NCI-H2029 (cell line): Measurements from ENCODE around the gene ST3GAL4.

Experiments used
- DNase-seq: peaks from one replicate; lab custom pipeline; 2025; lab: John Stamatoyannopoulos, UW

The ST3GAL4 gene

DNA sequence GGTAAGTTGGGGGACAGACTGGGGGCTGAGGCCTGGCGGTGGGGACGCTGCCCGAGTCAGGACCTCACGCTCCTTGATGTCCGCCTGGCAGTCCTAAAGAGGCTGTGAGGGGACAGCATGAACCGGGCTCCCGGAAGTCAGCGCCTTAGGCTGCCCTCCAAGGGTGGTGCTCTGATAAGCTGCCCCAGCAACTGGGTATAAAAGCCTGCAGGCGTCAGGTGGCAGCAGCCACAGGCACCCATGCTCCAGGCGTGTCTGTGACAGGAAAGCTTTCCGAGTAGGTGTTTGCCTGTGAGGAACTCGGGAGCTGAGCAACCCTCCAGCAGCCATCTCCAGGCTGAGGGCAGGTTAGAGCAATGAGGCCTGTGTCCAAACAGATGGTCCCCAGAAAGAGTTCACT, 53.0 kb downstream of the ST3GAL4 start:
- no peak for DNase-seq

DNA sequence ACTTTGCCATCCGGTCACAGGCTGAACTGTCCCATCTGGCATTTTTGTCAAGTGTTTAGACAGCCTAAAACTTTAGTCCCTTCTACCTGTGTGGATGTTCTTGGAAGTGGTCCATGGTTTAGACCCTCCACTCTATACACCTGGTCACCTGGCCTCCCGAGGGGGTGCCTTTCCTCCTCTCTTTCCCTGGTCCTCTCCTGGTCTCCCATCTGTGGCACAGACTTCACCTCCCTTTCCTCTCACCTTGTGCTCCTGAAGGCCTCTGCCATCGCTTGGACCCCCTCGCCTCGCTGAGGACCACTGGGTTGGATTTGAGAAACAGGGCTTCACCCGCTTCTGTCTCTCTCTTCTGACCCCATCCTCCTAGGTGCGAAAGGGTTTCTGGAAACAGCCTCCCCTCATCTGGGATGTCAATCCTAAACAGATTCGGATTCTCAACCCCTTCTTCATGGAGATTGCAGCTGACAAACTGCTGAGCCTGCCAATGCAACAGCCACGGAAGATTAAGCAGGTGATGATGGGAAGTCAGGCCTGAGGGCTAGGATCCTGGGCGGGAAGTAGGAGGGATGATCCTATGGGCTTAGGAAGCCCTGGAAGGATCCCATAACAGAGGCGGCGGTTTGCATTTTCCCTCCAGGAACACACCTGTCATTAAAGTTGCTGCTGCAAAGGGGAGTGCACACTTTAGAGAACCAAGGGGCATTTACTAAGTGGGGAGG, 53.6 kb downstream of the ST3GAL4 start:
- no peak for DNase-seq

DNA sequence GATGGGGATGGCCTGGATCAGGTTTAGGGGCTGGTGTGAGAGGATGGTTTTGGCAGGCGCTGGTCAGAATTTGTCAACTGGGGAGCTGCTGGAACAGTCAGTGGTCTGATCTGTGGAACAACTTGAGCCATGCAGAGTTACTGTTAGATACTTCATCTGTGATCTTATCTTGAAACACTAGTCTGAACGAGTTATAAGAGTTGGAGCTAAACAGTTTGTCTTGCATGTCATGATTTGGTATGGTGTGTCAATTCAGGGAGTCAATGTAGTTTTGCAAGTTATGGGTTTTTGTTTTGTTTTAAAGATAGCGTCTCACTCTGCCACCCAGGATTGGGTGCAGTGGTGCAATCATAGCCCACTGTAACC, 54.1 kb downstream of the ST3GAL4 start:
- DNase-seq, result no peak

DNA sequence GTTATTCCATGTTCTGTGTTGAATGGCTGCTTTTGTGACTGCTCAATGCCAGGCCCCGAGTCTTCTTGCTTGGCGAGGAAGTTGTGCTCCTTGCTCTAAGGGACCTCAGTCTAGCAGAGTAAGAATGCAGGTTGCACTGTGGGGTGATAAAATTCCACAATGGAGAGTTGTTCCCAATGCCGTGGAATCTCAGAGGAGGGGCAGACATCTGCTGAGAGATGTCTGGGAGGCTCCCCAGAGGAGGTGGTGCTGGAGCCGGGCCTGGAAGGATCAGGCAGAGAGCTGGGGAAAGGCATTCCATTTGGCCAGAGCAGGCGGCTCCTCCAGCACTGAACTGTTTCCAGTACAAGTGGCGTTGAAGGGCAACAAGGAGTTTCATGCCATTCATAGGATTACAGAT, 55.2 kb downstream of the ST3GAL4 start:
- no peak for DNase-seq

DNA sequence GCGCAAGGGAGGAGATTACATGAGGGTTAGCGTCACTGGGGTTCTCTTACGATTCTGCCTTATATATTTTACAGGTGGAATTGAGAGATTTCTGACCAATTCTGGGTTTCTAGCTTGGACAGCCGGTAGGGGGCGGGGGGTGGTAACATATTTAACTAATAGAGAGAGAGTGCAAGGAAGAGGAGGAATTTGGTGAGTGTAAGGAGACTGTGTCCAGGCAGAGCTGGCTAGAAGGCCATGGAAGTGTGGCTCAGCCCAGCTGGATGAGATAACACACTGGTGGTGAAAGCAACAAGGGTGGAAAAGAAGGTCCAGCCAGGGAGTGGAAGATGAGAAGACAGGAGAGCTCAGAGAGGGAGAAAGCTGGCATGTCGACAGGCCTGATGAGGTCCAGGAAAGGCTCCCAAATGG, 56.5 kb downstream of the ST3GAL4 start:
- no peak for DNase-seq

DNA sequence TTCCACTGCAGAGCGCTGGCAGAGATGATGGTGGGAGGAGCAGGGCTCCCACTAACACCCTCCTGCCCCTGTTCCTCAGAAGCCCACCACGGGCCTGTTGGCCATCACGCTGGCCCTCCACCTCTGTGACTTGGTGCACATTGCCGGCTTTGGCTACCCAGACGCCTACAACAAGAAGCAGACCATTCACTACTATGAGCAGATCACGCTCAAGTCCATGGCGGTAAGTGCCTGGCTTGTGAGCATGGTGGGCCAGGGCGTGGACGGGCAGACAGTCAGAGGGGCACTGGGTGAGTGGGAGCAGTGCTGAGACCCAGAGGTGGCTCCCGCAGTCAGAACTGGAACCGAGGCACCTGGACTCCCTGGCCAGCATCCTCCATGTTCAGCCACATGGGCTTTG, 57.9 kb downstream of the ST3GAL4 start:
- no peak for DNase-seq

DNA sequence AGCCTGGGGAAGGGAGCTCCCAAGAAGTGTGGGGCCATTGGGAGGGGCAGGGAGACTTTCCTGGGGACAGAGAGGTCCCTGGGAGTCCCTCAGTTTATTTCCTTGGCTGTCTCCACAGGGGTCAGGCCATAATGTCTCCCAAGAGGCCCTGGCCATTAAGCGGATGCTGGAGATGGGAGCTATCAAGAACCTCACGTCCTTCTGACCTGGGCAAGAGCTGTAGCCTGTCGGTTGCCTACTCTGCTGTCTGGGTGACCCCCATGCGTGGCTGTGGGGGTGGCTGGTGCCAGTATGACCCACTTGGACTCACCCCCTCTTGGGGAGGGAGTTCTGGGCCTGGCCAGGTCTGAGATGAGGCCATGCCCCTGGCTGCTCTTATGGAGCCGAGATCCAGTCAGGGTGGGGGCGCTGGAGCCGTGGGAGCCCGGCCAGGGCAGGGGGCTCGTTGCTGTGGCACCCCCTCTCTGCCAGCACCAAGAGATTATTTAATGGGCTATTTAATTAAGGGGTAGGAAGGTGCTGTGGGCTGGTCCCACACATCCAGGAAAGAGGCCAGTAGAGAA, 58.4 kb downstream of the ST3GAL4 start:
- DNase-seq, result no peak

DNA sequence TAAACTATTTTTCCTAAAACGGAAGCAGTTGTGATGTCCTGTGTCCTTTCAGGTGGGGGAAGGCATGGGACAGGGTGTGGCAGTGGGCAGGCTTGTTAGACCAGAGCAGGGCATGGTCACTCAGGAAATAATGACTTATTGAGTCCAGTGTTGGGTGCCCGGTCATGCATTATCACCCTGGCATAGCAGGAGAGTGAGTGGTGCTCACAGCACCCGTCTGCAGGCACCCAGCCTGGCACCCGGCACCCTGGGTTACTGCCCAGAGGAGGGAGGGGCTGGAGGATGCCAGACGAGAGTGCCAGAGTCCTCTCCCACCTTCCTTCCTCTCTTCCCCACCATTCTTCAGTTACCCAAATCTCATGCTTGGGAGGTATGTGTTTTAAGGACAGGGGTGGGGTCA, 59.1 kb downstream of the ST3GAL4 start:
- no peak for DNase-seq

DNA sequence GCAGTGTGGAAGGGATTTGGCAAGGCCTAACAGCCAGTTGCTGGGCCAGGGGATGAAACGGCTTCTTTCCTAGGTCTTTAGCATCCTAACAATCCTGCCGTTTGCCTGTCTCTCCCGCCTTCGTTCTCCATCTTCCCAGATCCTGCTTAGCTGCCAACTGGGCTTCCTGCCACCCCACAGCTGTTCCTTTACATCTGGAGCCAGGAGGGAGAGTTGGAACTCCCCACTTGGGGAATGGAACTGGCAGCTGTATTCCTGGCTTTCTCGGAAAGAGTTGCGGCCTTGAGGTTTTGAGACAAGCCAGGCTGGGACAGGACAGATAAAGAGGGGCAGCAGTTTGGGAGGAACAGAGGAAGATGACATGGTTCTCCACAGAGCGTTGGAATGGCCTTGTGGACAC, 59.6 kb downstream of the ST3GAL4 start:
- DNase-seq, result no peak

DNA sequence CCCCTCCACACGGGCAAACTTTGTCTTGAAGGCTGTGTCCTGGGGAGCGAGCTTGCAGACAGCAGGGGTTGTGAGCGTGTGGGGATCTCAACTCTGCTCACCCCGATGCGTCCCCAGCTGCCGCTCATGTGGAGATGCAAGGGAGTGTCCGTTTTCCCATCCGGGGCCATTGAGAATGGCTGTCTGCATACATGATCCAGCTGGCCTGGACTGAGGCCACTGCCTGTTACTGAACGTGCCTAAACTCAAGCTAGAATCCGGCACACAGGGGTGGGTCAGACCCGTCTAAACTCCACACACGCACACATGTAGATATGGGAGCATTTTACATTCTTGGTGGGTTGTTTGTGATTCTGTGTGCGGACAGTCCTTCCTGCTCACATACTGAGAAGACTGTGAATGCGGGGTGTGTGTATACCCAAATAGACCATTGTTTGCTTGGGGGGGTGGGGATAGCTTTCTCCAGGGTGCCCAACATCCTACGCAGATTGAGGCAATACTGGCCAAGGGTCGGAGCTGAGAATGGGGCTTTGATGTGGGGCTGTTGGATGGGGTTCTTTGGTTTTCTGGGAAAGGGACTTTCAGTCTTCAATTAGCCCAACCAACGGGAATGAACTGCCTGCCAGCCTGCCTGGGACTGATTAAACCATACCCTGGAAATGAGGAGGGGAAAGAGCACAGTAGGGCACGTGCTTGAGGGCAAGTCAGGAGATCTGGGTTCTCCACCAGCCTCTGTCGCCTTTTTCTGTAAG, 60.4 kb downstream of the ST3GAL4 start:
- DNase-seq, result no peak

DNA sequence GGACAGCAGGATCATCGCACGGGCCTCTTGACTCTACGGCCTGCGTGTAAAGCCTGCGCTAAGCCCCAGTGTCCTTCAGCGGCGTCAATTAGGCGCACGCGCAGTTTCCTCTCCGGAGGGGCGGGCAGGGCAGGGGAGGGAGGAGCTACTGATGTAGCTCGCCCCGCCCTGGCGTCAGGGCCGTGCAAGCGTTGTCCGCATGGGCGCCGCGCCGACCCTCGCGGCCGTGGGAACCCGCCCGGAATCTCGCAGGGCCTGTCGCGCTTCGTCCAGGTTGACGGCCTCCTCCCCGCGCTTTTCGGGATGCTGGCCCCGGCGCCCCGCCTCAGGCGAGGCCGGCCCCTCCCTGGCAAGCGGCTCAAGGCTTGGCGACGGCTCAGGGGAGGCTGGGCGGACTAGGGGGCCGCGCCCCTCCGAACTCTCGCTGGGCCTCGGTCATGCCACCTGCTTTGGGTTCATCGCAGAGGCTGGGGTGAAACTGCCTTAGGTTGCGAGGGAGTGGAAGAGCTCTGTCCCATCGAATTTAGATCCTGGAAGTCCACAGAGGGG, 61.1 kb downstream of the ST3GAL4 start:
- peak; percentile 83 for DNase-seq

DNA sequence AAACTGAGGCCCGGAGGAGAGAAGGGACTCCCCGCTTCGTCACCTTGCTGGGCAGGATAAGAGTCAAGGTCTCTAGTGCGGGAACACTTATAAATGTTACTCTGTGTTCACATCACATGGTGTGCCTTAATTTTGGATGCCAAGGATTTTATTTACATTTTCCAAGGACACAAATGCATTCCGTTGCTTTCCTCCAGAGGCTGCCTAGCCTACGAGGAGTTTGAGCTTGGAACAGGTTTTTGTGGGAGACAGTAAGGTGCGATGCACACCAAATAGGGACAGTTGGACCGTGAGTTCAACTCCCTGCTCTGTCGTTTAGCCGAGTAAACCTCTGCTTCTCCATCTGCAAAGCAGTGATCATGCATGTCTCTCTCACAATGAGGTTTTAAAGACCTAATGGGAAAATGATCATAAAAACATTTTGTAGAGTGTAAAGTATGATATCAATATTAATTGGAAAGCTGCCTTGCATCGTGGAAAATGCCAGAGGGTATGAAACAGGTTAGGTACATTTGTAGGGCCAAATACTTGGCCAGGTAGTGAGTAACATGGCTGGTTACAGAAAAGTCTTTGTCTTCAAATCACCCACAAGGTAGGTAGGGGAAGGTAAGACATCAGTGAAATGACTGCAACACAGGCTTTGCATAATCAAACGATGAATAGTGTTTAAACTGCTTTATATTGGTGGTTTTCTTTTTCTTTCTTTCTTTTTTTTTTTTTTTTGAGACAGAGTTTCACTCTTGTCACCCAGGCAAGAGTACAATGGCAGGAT, 61.8 kb downstream of the ST3GAL4 start:
- no peak for DNase-seq

DNA sequence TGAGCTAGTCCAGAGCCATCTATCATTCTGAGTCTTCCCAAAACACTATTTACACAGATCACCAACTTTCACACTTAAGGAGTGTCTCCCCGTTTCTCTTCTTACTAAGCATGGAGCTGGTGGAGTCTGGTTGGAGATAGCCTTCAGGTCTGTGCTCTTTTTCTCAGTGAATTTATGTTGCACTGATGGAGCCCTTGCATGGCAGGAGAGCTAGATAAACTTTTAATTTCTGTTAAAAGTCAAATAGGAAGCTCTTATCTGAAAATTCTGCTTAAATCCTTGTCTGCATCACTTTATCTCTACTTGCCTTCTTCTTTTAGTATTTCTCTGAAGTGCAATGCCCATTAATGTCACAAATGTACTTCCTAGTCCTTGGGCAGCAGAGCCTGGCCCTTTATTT, 63.4 kb downstream of the ST3GAL4 start:
- no peak for DNase-seq

DNA sequence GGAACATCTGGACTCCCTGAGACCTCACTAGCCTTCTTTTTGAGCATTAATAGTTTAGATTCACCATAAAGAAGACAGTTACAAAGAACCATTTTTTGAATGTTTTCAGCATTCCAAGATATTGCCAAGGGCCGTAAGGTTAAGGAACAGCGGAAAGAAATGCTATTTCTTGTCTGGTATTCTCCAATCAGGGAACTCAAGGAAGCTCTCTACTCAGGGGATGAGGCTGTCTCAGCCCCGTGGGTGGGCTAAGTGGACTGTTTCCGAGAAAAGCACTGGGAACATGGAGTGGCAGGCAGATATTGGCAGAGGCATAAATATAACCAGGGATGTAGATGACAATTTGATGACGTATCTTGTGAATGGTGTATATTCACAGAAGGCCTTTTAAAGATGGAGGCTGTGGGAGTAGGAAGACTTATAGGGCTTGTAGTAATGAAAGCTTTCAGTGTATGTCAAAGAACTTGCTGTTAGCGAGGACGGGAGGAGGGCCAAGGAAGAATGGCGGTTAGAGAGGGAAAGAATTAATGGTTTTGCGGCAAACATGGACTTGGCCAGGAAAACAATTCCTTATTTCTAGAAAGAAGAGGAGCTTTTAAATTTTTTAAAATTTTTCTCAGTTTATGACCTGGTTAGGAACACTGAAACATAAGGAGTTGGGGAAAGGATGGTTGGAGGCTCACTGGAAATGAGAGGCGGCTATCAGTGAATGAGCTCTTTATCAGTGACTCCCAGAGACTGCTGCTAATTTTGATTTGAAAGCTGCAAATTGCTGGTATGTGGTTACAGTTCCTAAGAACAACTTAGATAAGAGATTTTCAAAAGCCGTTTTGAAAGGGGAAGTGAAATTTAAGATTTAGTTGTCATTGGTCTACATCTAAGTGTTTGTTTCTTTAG, 64.6 kb downstream of the ST3GAL4 start:
- DNase-seq, result no peak

DNA sequence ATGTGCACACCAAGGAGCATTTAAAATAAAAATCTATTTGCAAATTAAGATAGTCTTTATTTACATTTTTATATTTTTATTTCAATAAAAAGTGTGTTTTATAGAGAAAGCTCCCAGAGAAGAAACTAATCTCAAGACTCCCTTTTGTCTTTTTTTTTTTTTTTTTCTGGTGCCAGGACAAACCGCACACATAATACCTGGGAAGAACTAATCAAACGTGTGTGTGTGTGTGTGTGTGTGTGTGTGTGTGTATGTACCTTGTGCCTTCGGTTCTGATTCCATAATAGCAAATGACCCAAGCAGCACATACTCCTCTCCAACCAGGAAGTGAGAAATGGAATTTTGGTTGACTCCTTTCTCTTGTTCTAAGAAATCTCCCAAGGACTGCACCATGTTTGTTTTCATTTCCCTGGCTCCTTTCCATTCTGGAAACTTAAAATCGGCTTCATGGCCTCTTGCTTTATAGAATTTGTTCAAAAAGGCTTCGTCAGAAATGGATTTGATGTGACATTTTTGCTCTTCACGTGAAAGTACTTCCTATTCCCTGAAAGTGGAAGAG, 65.3 kb downstream of the ST3GAL4 start:
- no peak for DNase-seq

DNA sequence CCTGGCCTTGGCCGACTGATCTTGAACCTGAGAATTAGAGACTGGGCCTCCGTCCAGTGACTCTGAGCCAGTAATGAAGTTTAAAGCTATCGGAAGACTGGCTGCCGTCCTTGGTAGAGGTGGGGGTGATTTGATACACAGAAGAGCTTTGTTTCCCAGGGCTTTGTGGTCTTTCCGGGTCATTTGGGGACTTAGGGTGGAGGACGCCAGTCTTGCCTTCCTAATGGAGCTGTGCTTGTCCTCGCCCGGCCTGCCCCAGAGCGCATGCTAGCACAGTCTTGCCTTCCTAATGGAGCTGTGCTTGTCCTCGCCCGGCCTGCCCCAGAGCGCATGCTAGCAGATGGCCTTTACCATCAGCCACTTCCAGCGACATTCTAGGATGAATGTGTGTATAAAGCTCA, 65.8 kb downstream of the ST3GAL4 start:
- no peak for DNase-seq

DNA sequence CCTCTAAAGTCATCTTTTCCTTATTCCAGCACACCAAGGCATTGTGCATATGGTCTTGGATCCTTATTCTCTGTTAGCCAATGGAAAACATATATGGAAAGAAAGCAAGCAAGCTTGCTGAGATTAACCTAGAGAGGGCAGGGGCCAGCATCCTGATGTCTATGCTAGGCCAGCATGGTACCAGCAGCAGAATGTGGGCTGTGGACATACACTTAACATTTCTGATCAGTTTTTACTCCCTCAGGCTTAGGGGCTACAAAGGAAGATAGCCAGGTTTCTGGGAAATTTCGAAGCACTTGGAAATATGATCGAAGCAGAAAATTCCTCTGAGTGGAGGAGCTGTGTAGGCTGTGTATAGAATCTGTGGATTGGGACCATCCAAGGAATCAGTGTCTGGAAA, 67.0 kb downstream of the ST3GAL4 start:
- DNase-seq, result no peak

DNA sequence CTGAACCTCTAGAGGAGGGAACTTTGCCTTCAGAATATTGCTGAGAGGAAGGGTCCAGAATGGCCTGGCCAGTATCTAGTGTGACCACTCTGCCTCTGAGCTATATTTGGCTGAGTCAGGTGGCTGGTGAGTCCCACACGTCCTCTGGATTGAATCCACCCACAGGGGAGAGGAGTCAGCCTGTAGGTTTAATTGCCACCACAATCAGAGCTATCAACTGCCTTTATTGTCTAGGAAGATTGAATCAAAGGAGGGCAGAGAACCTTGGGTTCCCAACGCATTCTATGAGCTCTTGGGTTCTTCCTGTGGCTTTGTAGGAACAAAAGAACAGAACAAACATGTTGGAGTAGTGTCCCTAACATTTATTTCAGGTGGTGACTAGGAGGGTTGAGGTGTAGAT, 67.7 kb downstream of the ST3GAL4 start:
- DNase-seq, result no peak

DNA sequence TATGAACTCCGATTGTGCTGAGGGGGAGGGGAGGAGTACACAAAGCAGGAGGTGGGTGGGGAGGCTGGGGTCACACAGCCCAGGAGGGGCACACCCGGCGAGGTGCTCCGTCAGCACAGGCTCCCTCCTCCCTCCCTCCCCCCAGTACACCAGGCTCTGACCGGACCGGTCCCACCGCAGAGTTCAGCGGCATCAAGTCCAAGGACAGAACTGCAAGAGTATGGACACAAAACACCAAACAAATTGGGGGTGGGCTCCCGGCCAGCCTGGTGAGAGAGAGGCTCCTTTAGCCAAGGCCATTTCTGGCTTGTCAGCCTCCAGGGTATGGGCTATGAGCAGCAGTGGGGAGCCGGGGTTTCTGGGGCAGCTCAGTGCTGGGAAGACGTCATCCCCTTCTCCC, 68.3 kb downstream of the ST3GAL4 start:
- no peak for DNase-seq

DNA sequence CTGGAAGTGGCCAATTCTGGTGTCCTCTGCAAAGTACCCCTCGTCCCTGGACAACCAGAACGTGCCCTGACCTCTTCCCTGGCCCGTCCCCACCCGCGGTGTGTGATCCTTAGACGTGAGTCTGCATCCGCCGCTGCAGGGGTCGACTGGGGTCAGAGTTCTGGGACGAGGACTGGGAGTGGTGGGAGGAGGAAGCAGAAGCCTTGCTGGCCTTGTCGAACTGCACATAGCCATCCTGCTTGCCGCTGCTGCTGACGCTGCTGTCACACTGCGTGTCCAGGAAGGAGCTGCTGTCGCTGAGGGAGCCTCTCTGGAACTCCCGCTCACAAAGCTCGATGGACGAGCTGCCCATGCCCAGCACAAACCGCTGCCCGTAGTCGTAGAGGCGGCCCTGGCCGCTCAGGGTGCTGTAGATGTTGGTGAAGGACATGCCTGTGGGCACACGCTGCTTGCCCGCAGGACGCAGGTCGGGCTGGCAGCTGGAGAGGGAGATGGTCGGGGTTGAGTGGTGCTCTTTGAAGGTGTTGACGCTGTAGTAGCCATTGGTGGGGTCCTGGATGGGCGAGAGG, 69.1 kb downstream of the ST3GAL4 start:
- DNase-seq, result no peak

DNA sequence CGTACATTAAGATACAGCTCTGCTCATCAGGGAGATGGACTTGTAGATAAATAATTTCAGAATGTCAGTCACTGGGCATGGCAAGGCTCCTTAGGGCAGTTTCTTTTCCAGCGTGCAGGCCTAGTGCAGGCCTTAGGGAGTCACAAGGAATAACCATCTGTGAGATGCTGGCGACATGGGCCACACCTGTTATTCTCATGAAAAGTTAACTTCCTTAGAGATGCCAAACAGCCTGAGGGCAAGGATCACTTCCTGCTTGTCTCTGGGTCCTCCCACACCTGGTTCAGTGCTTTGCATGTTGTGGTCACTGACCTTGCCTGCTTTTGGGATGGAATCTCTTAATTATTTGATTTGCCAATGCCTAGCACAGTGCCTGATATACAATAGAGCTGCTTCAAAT, 70.6 kb downstream of the ST3GAL4 start:
- no peak for DNase-seq
